IMR-90 (cell line): ENCODE measurements around the gene LMOD1. TPM values are rescaled to one million over a fixed set of nuclear protein-coding genes. Genes with fewer than 3 reads are reported as not detected.
"Not testable (repeated sequence)": the region's sequence is repeated elsewhere in the genome, so short reads cannot be mapped to it uniquely, and the experiment has no call there.

Experiments used
- ATAC-seq: fragments of 200-7000 bp; cut with Tn5 transposase; 2 replicates; pipeline ENCODE4 v1.9.1; 2020; ENCODE audit warnings: low read depth, mild to moderate bottlenecking, moderate library complexity
- BruUV-seq: library from RNA; stranded (reverse); fragments of 400-500 nt; replicated peaks from 2 replicates; lab custom pipeline; 2021; lab: Mats Ljungman, UMichigan
- CTCF ChIA-PET: fragments of 300-600 bp; formaldehyde crosslinking; extraction: SDS; loops from one replicate; lab custom pipeline; 2021; ENCODE audit warnings: antibody characterized with exemption; lab: Yijun Ruan, JAX
- POLR2A ChIA-PET: fragments of 300-600 bp; sonication (Branson Sonifier 250); formaldehyde crosslinking; loops from one replicate; lab custom pipeline; 2022; ENCODE audit warnings: antibody characterized with exemption; ENCODE audit not compliant: unreplicated experiment; lab: Charles Lee
- DNase-seq: peaks from one replicate; pipeline ENCODE4 v3.0.0; 2013
- H2AFZ ChIP-seq: replicated peaks from 2 replicates; pipeline ENCODE3; 2013; ENCODE audit warnings: low read length, mild to moderate bottlenecking; ENCODE audit not compliant: poor library complexity
- H2AK5ac ChIP-seq: 2 replicates; pipeline ENCODE4 v1.6.1; 2013; ENCODE audit warnings: low read depth, low read length, inconsistent platforms
- H2AK9ac ChIP-seq: replicated peaks from 2 replicates; pipeline ENCODE3; 2013; ENCODE audit warnings: mild to moderate bottlenecking, low read depth, low read length, moderate library complexity; ENCODE audit not compliant: poor library complexity
- H2BK120ac ChIP-seq: 2 replicates; pipeline ENCODE4 v1.6.1; 2013; ENCODE audit warnings: low read depth, low read length, inconsistent platforms
- H2BK15ac ChIP-seq: 3 replicates; pipeline ENCODE4 v1.6.1; 2013; ENCODE audit warnings: low read depth, low read length, inconsistent platforms
- H2BK20ac ChIP-seq: 2 replicates; pipeline ENCODE4 v1.6.1; 2013; ENCODE audit warnings: low read depth, mild to moderate bottlenecking, inconsistent platforms, low read length, moderate library complexity
- H2BK5ac ChIP-seq: 2 replicates; pipeline ENCODE4 v1.6.1; 2013; ENCODE audit warnings: mild to moderate bottlenecking, low read depth, low read length, inconsistent platforms; ENCODE audit not compliant: poor library complexity, severe bottlenecking
- H3K14ac ChIP-seq: replicated peaks from 2 replicates; pipeline ENCODE4 v1.6.1; 2013; ENCODE audit warnings: low read depth, low read length, inconsistent platforms
- H3K18ac ChIP-seq: 2 replicates; pipeline ENCODE4 v1.6.1; 2013; ENCODE audit warnings: low read depth, low read length, control low read depth
- H3K23ac ChIP-seq: 2 replicates; pipeline ENCODE4 v1.6.1; 2013; ENCODE audit warnings: low read depth, low read length, inconsistent platforms
- H3K27ac ChIP-seq: 2 replicates; pipeline ENCODE4 v1.5.1; 2013; ENCODE audit warnings: mild to moderate bottlenecking, control low read depth, low read length; ENCODE audit not compliant: insufficient read depth
- H3K27me3 ChIP-seq: 2 replicates; pipeline ENCODE4 v1.6.1; 2013; ENCODE audit warnings: low read length; ENCODE audit not compliant: control insufficient read depth, insufficient read depth
- H3K36me3 ChIP-seq: 2 replicates; pipeline ENCODE4 v1.6.1; 2013; ENCODE audit warnings: low read length, mixed read lengths; ENCODE audit not compliant: control insufficient read depth, insufficient read depth
- H3K4ac ChIP-seq: 2 replicates; pipeline ENCODE4 v1.6.1; 2013; ENCODE audit warnings: low read depth, low read length, inconsistent platforms
- H3K4me1 ChIP-seq: 2 replicates; pipeline ENCODE4 v1.6.1; 2013; ENCODE audit warnings: low read length, mixed read lengths; ENCODE audit not compliant: control insufficient read depth, insufficient read depth
- H3K4me2 ChIP-seq: 2 replicates; pipeline ENCODE4 v1.6.1; 2013; ENCODE audit warnings: low read depth, mild to moderate bottlenecking, control low read depth, low read length, moderate library complexity
- H3K4me3 ChIP-seq: 2 replicates; pipeline ENCODE4 v1.5.1; 2013; ENCODE audit warnings: low read depth, mild to moderate bottlenecking, control low read depth, low read length, moderate library complexity; ENCODE audit not compliant: insufficient read depth
- H3K56ac ChIP-seq: 2 replicates; pipeline ENCODE4 v1.6.1; 2013; ENCODE audit warnings: low read length, inconsistent platforms; ENCODE audit not compliant: insufficient read depth; ENCODE audit errors: extremely low read depth
- H3K79me1 ChIP-seq, 2 experiments: 2 replicates each; pipeline ENCODE4 v1.6.1; 2013; ENCODE audit warnings: low read length in 2 of 2, inconsistent platforms in 1 of 2, low read depth in 1 of 2
- H3K9ac ChIP-seq: 2 replicates; pipeline ENCODE4 v1.6.1; 2013; ENCODE audit warnings: low read depth, low read length, control low read depth
- H3K9me1 ChIP-seq: 2 replicates; pipeline ENCODE4 v1.6.1; 2013; ENCODE audit warnings: low read length, inconsistent platforms; ENCODE audit not compliant: insufficient read depth
- H3K9me3 ChIP-seq: 2 replicates; pipeline ENCODE4 v1.6.1; 2013; ENCODE audit warnings: low read length; ENCODE audit not compliant: control insufficient read depth, insufficient read depth
- H4K20me1 ChIP-seq: 2 replicates; pipeline ENCODE4 v1.6.1; 2013; ENCODE audit warnings: low read length, inconsistent platforms; ENCODE audit not compliant: insufficient read depth
- H4K5ac ChIP-seq: 2 replicates; pipeline ENCODE4 v1.6.1; 2013; ENCODE audit warnings: mild to moderate bottlenecking, low read depth, low read length, control low read depth
- H4K8ac ChIP-seq, 2 experiments: 2 replicates each; pipeline ENCODE4 v1.6.1; 2013; ENCODE audit warnings: low read depth in 2 of 2, low read length in 2 of 2, control low read depth in 1 of 2, inconsistent platforms in 1 of 2
- H4K91ac ChIP-seq: 2 replicates; pipeline ENCODE4 v1.6.1; 2013; ENCODE audit warnings: low read depth, low read length, inconsistent platforms; ENCODE audit not compliant: insufficient read depth
- CEBPB ChIP-seq: IDR thresholded peaks from 2 replicates; pipeline ENCODE4 v1.6.1; 2012; ENCODE audit warnings: low read depth, low read length, improper control_type of control experiment
- MAFK ChIP-seq: IDR thresholded peaks from 2 replicates; pipeline ENCODE4 v1.6.1; 2012; ENCODE audit warnings: low read depth, low read length, improper control_type of control experiment
- MXI1 ChIP-seq: IDR thresholded peaks from 2 replicates; pipeline ENCODE4 v1.6.1; 2012; ENCODE audit warnings: low read depth, mild to moderate bottlenecking, low read length, moderate library complexity, borderline replicate concordance
- SMC3 ChIP-seq: fragments of 150-350 bp; IDR thresholded peaks from 2 replicates; pipeline ENCODE4 v1.6.1; 2016; ENCODE audit warnings: low read depth, mild to moderate bottlenecking, antibody characterized with exemption, low read length, moderate library complexity
- USF2 ChIP-seq: fragments of 150-350 bp; IDR thresholded peaks from 2 replicates; pipeline ENCODE4 v1.6.1; 2017; ENCODE audit warnings: mild to moderate bottlenecking, antibody characterized with exemption, low read length, low read depth
- WGBS, 2 experiments: methylation state at CpG; one replicate each; pipeline versions ENCODE4 v1.1.5 to v1.1.7; 2013; ENCODE audit warnings: missing lambda C conversion rate in 2 of 2; ENCODE audit not compliant: insufficient read length in 1 of 2; ENCODE audit errors: extremely low coverage in 2 of 2; 5-methylcytosine and 5-hydroxymethylcytosine counted together
- dilution Hi-C: fragments of 300-500 bp; cut with HindIII; formaldehyde crosslinking; loops from one replicate; pipeline ENCODE4 v1.14.3; 2018; ENCODE audit warnings: low sequenced_read_pairs; ENCODE audit not compliant: unreplicated experiment
- in situ Hi-C: fragments of 300-500 bp; cut with MboI; formaldehyde crosslinking; loops from 3 replicates; pipeline ENCODE4 v1.14.3; 2019; ENCODE audit warnings: low sequenced_read_pairs, inconsistent platforms, mixed read lengths
- intact Hi-C: fragments of 100-400 bp; cut with micrococcal nuclease; formaldehyde crosslinking; loops from 2 replicates; pipeline ENCODE4 v1.10.0; 2022
- polyA plus RNA-seq, 3 experiments: library from polyadenylated mRNA; depleted of rRNA; stranded (reverse); fragments of >200 nt; gene quantifications; 2 replicates each; pipeline ENCODE4 v1.2.3, GENCODE V29; 2012; ENCODE audit warnings: low replicate concordance in 1 of 3
- total RNA-seq: library from RNA; depleted of rRNA; stranded (reverse); fragments of >200 nt; gene quantifications from 2 replicates; pipeline ENCODE4 v1.2.3, GENCODE V29; 2012

LMOD1 gene
- total and polyA plus RNA-seq, 2 of the 4 experiments (the other 2 are of a cell fraction): 51.7 to 53.2 TPM

GRCh38 chr1:201902198-201902597, 44.1 kb downstream of the LMOD1 start:
- H2AFZ ChIP-seq: no peak overlapping the region
- ChIA-PET POLR2A (interaction anchor here (3.6 kb wide), 1 partner anchor 43 kb away, joined by 24 read pairs; the partner anchor contains the start of gene LMOD1), CTCF (no interaction called here)
- H2BK120ac ChIP-seq: no peak overlapping the region
- intact Hi-C loops: no loop called here
- H2AK9ac ChIP-seq: no peak overlapping the region
- H2AK5ac ChIP-seq: peak overlapping the region; percentile 20; the same call in 1 of the 2 replicates
- H2BK15ac ChIP-seq: peak overlapping the region; percentile 11; the same call in 2 of the 3 replicates
- H3K9me3 ChIP-seq: no peaks in the 10 kb centered on the region
- peak overlapping the region; percentile 35; the same call in 1 of the 2 replicates for H3K27ac ChIP-seq
- no peak overlapping the region for H4K8ac ChIP-seq
- no peak overlapping the region; the same call in 1 of the 2 replicates for H4K91ac ChIP-seq
- no peak overlapping the region for H3K4me3 ChIP-seq
- peaks cover 34% of the 10 kb centered on the region for H3K36me3 ChIP-seq
- no TSS peak for BruUV-seq
- H4K5ac ChIP-seq: no peak overlapping the region
- in situ Hi-C loops: no loop called here
- no peak overlapping the region for H3K14ac ChIP-seq
- H2BK5ac ChIP-seq: peak overlapping the region; percentile 57
- no peak overlapping the region for H3K56ac ChIP-seq
- peak overlapping the region; percentile 36; the same call in 1 of the 2 replicates for H3K4ac ChIP-seq
- no peak overlapping the region; the same call in 1 of the 2 replicates for H3K23ac ChIP-seq
- no peak overlapping the region for H3K18ac ChIP-seq
- peaks cover 23 to 67% of the 10 kb centered on the region in 2 experiments for H3K79me1 ChIP-seq
- H4K20me1 ChIP-seq: no peaks in the 10 kb centered on the region
- H3K9me1 ChIP-seq: peaks cover 41% of the 10 kb centered on the region
- ATAC-seq: no peak
- H3K4me2 ChIP-seq: no peak overlapping the region
- no peaks in the 10 kb centered on the region for H3K27me3 ChIP-seq
- WGBS, 2 experiments: no CpG with 5 or more reads among the region's 3 CpGs
- no peak overlapping the region for H2BK20ac ChIP-seq
- H3K4me1 ChIP-seq: peaks cover 35% of the 10 kb centered on the region
- dilution Hi-C loops: no loop called here
- H3K9ac ChIP-seq: no peak overlapping the region
- peak; percentile 61 for DNase-seq
- peak; percentile 80 for TF ChIP-seq USF2
- no peak for TF ChIP-seq MXI1
- TF ChIP-seq MAFK: no peak
- no peak for TF ChIP-seq SMC3
- peak; percentile 56 for TF ChIP-seq CEBPB

- in situ Hi-C loops, H3K4me3 ChIP-seq, H3K9ac ChIP-seq, H4K5ac ChIP-seq, H3K4ac ChIP-seq, H4K8ac ChIP-seq, H3K14ac ChIP-seq, DNase-seq, ATAC-seq, H3K56ac ChIP-seq, POLR2A ChIA-PET, intact Hi-C loops, dilution Hi-C loops, H2BK5ac ChIP-seq, H4K91ac ChIP-seq, H2AK5ac ChIP-seq, H2BK15ac ChIP-seq, CTCF ChIA-PET, H3K18ac ChIP-seq, H3K23ac ChIP-seq, H3K9me3 ChIP-seq, H4K20me1 ChIP-seq, H2AFZ ChIP-seq, H2BK20ac ChIP-seq, H2AK9ac ChIP-seq, H3K27ac ChIP-seq, BruUV-seq, H3K27me3 ChIP-seq, H3K4me2 ChIP-seq, H2BK120ac ChIP-seq: not testable (repeated sequence)
- no CpG with 5 or more reads among the region's 6 CpGs for WGBS, 2 experiments
- Histone ChIP-seq H3K9me1 (peaks cover 32% of the 10 kb centered on the region), H3K79me1 (peaks cover 23 to 61% of the 10 kb centered on the region in 2 experiments), H3K36me3 (peaks cover 42% of the 10 kb centered on the region), H3K4me1 (peaks cover 37% of the 10 kb centered on the region)
Observed at GRCh38 chr1:201901036-201901435, 45.3 kb downstream of the LMOD1 start.
